Memory B cell (primary cell): ENCODE data around the gene UGT3A2.

Experiments used
- ATAC-seq: fragments of 150-1000 bp; cut with Tn5 transposase; 2 replicates; pipeline ENCODE4 v1.10.0; 2021; ENCODE audit warnings: low read depth, mild to moderate bottlenecking, moderate library complexity
- DNase-seq, 2 donors: peaks; one replicate each; pipeline ENCODE4 v3.0.0; 2022; ENCODE audit warnings: low spot score in 2 of 2
- H3K27ac Mint-ChIP-seq: one replicate; pipeline ENCODE4 v1.8.0; 2022; ENCODE audit warnings: mild to moderate bottlenecking, moderate library complexity, mixed read lengths
- H3K27me3 Mint-ChIP-seq: one replicate; pipeline ENCODE4 v1.8.0; 2022; ENCODE audit warnings: mixed read lengths
- H3K36me3 Mint-ChIP-seq: one replicate; pipeline ENCODE4 v1.8.0; 2022; ENCODE audit warnings: mild to moderate bottlenecking, mixed read lengths
- H3K4me1 Mint-ChIP-seq: one replicate; pipeline ENCODE4 v1.8.0; 2022; ENCODE audit warnings: mixed read lengths
- H3K4me3 Mint-ChIP-seq: one replicate; pipeline ENCODE4 v1.8.0; 2022; ENCODE audit warnings: mild to moderate bottlenecking, moderate library complexity, mixed read lengths
- H3K9me3 Mint-ChIP-seq: one replicate; pipeline ENCODE4 v1.8.0; 2022; ENCODE audit warnings: mixed read lengths

The UGT3A2 gene

DNA sequence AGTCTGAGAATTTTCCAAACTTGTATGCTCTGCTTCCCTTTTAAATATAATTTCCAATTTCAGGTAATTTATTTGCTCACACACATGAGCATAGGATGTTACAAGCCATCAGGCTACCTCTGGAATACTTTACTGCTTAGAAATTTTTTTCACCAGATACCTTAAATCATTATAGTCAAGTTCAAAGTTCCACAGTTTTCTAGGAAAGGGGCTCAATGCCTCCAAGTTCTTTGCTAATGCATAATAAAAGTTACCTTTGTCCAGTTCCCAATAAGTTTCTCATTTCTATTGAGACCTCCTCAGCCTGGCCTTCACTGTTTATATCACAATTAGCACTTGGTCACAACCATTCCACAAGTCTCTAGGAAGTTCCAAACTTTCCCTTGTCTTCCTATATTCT, 59.3 kb downstream of the UGT3A2 start:
- Mint-ChIP-seq H3K9me3 (peaks cover 10% of the 10 kb centered on the region), H3K4me3 (no peak overlapping the region), H3K36me3 (no peaks in the 10 kb centered on the region), H3K27ac (no peak overlapping the region), H3K4me1 (no peaks in the 10 kb centered on the region), H3K27me3 (peaks cover 2% of the 10 kb centered on the region)
- DNase-seq = no peak
- no peak for ATAC-seq

DNA sequence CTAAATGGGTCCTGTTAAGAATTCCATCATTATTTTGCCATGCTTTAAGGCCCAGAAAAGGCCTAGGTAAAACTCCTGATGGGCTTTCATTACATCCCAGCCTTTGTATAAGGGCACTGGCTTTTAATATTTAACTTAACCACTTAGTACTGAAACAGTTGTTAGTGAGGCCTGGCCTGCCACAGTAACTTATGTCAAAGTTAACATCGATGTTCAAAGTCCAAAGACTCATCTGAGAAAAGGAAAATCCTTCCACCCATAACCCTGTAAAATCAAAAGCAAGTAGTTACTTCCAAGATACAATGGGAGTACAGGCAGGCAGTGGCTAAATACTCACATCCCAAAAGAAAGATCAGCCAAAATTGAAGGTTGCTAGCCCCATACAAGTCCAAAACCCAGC, 60.5 kb downstream of the UGT3A2 start:
- Mint-ChIP-seq H3K36me3 (no peaks in the 10 kb centered on the region), H3K27me3 (peaks cover 2% of the 10 kb centered on the region), H3K4me3 (no peak overlapping the region), H3K27ac (no peak overlapping the region), H3K4me1 (no peaks in the 10 kb centered on the region), H3K9me3 (peaks cover 10% of the 10 kb centered on the region)
- no peak for DNase-seq
- no peak for ATAC-seq

DNA sequence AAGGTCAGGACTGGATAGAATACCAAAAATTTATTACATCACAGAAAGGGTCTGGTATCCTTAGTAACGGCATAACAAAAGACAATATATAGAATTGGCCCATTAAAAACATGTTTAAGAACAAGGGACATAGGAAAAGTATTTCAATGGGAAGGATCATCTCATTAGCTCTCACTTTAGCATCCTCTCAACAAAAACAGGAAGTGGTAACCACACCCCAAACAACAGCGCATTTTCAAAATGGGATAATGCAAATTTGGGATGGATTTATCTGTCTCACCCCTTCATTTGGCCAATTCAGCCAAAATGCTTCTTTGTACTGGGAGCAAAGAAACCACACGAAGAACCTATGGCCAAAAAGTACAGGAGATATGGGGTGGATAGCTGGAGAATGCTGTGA, 65.7 kb downstream of the UGT3A2 start:
- ATAC-seq (no peak), DNase-seq (no peak)
- Mint-ChIP-seq H3K27ac (no peak overlapping the region), H3K36me3 (no peaks in the 10 kb centered on the region), H3K4me3 (no peak overlapping the region), H3K27me3 (peaks cover 2% of the 10 kb centered on the region), H3K4me1 (no peaks in the 10 kb centered on the region), H3K9me3 (no peaks in the 10 kb centered on the region)

DNA sequence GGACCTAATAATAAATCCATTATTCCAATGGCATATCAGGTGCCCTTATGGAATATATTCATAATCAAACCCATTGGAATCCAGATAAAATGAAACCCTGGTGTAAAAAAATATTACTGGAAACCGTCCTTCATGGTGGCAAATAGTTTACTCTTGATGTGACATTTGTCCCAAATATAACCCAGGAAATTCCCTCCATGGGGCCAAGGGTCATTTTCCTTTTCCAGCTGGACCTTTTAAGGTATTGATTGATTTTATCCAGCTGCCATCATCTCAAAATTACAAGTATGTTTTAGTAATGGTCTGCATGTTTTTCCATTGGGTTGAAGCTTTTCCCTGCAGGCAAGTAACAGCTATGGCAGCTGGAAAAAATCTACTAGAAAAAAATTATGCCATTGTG, 67.1 kb downstream of the UGT3A2 start:
- Mint-ChIP-seq H3K27ac (no peak overlapping the region), H3K27me3 (peaks cover 2% of the 10 kb centered on the region), H3K4me3 (no peak overlapping the region), H3K9me3 (no peaks in the 10 kb centered on the region), H3K4me1 (no peaks in the 10 kb centered on the region), H3K36me3 (no peaks in the 10 kb centered on the region)
- ATAC-seq (no peak), DNase-seq (no peak)

DNA sequence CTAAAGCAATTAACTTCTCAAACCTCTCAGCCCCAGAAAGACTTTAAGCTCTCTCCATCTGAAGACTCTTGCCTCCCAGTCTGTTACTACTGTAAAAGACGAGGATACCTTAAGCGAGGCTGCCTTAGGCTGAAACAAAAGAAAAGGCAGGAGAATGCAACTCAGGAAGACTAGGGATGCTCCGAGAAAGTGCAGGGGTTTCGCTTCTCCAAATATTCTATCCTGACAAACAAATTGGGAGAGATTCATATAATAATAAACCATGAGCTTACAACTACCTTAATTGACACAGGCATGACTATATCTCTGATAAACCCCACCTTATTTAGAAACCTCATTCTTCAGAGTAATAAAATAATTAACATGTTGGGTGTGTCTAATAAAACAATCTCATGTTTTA, 70.6 kb downstream of the UGT3A2 start:
- H3K4me1 Mint-ChIP-seq = no peaks in the 10 kb centered on the region
- no peaks in the 10 kb centered on the region for H3K27me3 Mint-ChIP-seq
- DNase-seq (no peak), ATAC-seq (no peak)
- no peak overlapping the region for H3K27ac Mint-ChIP-seq
- H3K4me3 Mint-ChIP-seq = no peak overlapping the region
- H3K36me3 Mint-ChIP-seq = no peaks in the 10 kb centered on the region
- no peaks in the 10 kb centered on the region for H3K9me3 Mint-ChIP-seq

DNA sequence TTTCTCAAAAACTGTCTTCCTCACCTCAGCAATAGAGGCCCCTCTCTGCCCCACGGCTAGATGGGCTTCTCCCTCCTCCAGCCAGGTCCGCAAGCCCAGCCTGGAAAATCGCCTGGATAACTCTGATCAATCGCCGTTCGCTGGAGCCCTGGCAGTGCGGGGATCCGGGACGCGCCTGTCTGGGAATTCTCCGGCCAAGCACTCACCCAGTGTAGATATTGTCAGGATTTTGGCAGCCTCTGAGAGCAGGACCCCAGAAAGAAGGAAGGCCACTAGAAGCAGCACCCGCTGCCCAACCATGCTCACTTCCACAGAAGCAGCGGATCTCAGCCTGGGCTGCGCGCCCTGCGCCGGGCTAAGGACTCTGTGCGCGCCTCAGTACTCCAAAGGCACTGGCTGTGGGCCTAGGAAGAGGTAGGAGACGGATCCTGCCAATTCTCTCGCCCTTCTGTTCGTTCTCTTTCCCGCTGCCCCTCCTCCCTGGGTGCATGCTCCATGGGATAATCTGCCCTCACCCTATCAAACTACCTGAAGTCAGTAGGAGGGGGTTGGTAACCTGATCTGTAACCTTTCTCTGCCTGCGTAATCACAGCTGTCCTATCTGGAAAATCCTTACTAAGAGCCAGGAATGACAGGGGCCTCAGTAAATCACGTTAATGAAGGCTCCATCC, 75.6 kb downstream of the UGT3A2 start, which contains the start of gene UGT3A1:
UGT3A1 (minus strand) TSS at position 450 of the 671 bp plus-strand sequence; CDS start at position 300, 150 bp downstream.
- Mint-ChIP-seq H3K27me3 (peaks cover 2% of the 10 kb centered on the region), H3K36me3 (no peaks in the 10 kb centered on the region)
- ATAC-seq = no peak

DNA sequence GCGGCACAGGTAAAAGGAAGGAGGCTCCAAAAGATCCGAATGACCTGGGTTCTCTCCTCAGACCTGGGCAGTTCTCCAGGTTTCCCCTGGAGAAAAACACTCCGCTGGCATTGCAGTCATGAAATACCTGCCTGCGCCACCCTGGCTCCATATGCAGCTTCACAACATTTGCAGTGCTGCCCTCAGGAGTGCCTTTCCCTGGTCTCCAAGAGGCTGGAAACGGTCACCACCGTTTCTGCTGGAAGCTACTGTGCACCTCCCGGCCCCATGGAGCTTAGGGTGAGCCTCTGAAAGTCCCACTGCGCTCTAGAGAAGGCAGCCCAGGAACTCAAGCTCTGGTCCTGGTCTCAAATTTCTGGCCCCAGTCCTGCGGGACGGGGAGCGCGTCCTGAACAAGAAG, 76.2 kb downstream of the UGT3A2 start:
- Mint-ChIP-seq H3K4me3 (no peak overlapping the region), H3K27me3 (peaks cover 2% of the 10 kb centered on the region), H3K4me1 (no peaks in the 10 kb centered on the region), H3K9me3 (no peaks in the 10 kb centered on the region), H3K36me3 (no peaks in the 10 kb centered on the region), H3K27ac (no peak overlapping the region)
- no peak for DNase-seq
- no peak for ATAC-seq

More for the DNA sequence above, 75.6 kb downstream of the UGT3A2 start, which contains the start of gene UGT3A1:
- H3K27ac Mint-ChIP-seq = no peak within 1 kb of the TSS
- DNase-seq = no peak
- H3K4me3 Mint-ChIP-seq = no peak within 1 kb of the TSS
- no peaks in the 10 kb centered on the region for H3K9me3 Mint-ChIP-seq
- H3K4me1 Mint-ChIP-seq = no peaks in the 10 kb centered on the region

DNA sequence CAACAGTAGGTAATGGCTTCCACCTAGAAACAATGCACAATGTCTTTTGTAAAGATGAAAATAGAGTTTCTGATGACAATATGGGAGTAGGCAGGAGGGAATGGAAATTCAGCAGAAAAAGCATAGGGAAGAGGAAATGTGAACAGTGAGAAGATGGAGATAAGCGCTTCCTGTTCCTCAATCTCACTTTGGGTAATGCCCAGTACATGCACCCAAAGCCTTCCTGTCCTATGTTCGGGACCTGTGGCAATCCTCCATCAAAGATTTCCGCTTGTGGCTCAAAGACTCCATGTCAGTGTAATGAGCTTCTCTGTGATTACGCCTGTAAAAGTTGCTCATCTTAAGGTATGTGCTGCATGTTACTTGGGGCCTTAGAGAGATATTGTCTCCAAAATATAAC, 78.2 kb downstream of the UGT3A2 start:
- Mint-ChIP-seq H3K9me3 (no peaks in the 10 kb centered on the region), H3K36me3 (no peaks in the 10 kb centered on the region), H3K4me3 (no peak overlapping the region), H3K27me3 (peaks cover 2% of the 10 kb centered on the region), H3K27ac (no peak overlapping the region), H3K4me1 (no peaks in the 10 kb centered on the region)
- DNase-seq (no peak), ATAC-seq (no peak)

DNA sequence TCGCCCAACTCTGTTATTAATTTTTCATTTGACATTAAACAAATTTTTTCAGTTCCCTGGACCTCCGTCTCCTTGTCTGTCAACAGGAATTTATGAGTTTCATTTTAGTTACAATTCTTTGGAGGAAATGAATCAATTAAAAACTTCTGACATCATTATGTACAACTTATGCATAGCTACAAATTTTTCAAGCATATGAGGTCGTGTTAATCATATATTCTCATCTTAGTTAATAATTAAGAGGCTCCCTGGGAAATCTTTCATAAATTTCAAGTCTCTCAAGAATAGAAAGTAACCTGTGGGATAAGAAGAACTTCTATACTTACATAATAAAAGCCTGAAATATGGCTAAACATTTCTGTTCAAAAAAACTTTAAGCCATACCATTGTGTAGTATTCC, 78.9 kb downstream of the UGT3A2 start:
- Mint-ChIP-seq H3K4me1 (no peaks in the 10 kb centered on the region), H3K36me3 (peaks cover 1% of the 10 kb centered on the region), H3K9me3 (peaks cover 3% of the 10 kb centered on the region), H3K27ac (no peak overlapping the region), H3K27me3 (peaks cover 2% of the 10 kb centered on the region), H3K4me3 (no peak overlapping the region)
- DNase-seq (no peak), ATAC-seq (no peak)
